K562 (cell line): ENCODE results near the gene MYO1D. TPM values are rescaled to one million over a fixed set of nuclear protein-coding genes. Genes with fewer than 3 reads are reported as not detected.

Experiments
- ATAC-seq: fragments of 200-7000 bp; cut with Tn5 transposase; 3 replicates; pipeline ENCODE4 v1.9.1; 2020; ENCODE audit warnings: moderate library complexity
- BruUV-seq: library from RNA; stranded (reverse); fragments of 400-500 nt; replicated peaks from 2 replicates; lab custom pipeline; 2021; lab: Mats Ljungman, UMichigan
- CTCF ChIA-PET: fragments of 300-600 bp; formaldehyde crosslinking; extraction: SDS; loops from one replicate; lab custom pipeline; 2021; ENCODE audit warnings: low intra/inter-chr PET ratio; lab: Yijun Ruan, JAX
- POLR2A ChIA-PET: fragments of 300-600, 350-650 bp; sonication (Branson Sonifier 250); formaldehyde crosslinking; extraction: SDS; loops from one replicate; lab custom pipeline; 2021; ENCODE audit warnings: antibody characterized with exemption, inconsistent platforms; lab: Yijun Ruan, JAX
- DNase-seq, 4 experiments: peaks; one replicate each; pipeline versions ENCODE4 v3.0.0 to v3.0.0-alpha.2; 2011 to 2018; ENCODE audit warnings: low spot score in 3 of 4, mixed read lengths in 3 of 4; ENCODE audit errors: extremely low read depth in 1 of 4
- FAIRE-seq: peaks from 2 replicates; lab custom pipeline; 2011; peaks lifted over from hg19 to GRCh38; lab: Jason Lieb, UNC
- H2AFZ ChIP-seq: 2 replicates; pipeline ENCODE4 v1.6.0; 2011; ENCODE audit warnings: low read depth, low read length, control low read depth, inconsistent platforms
- H3K27ac ChIP-seq: fragments of 200-600 bp; 3 replicates; pipeline ENCODE4 v1.8.0; 2011; ENCODE audit warnings: low read depth, mild to moderate bottlenecking, control low read depth, inconsistent platforms, low read length, moderate library complexity, mixed read lengths; ENCODE audit errors: extremely low read depth
- H3K27me3 ChIP-seq, 2 experiments: fragments of 300-600 bp in 1 of 2; 2 replicates in 1 of 2; 3 replicates in 1 of 2; pipeline versions ENCODE4 v1.6.0 to v1.8.0; 2011; ENCODE audit warnings: inconsistent platforms in 2 of 2, low read length in 2 of 2, mild to moderate bottlenecking in 1 of 2, mixed read lengths in 1 of 2, moderate library complexity in 1 of 2; ENCODE audit not compliant: control insufficient read depth in 2 of 2, insufficient read depth in 2 of 2
- H3K36me3 ChIP-seq: fragments of 300-600 bp; 3 replicates; pipeline ENCODE4 v1.8.0; 2011; ENCODE audit warnings: mild to moderate bottlenecking, low read length, inconsistent platforms; ENCODE audit not compliant: control insufficient read depth, insufficient read depth
- H3K4me1 ChIP-seq, 2 experiments: fragments of 200-600 bp in 1 of 2; replicated peaks in 1 of 2; 2 replicates in 1 of 2; 3 replicates in 1 of 2; pipeline versions ENCODE4 v1.5.1 to v1.8.0; 2011; ENCODE audit warnings: inconsistent platforms in 2 of 2, low read length in 2 of 2, mild to moderate bottlenecking in 1 of 2, mixed read lengths in 1 of 2, moderate library complexity in 1 of 2; ENCODE audit not compliant: control insufficient read depth in 2 of 2, insufficient read depth in 2 of 2
- H3K4me2 ChIP-seq: 2 replicates; pipeline ENCODE4 v1.6.1; 2011; ENCODE audit warnings: low read length, control low read depth, inconsistent platforms, mixed read lengths; ENCODE audit not compliant: insufficient read depth
- H3K4me3 ChIP-seq: fragments of 200-600 bp; sonication (generic), shearing (Covaris generic); 2 replicates; pipeline ENCODE4 v1.5.1; 2016; ENCODE audit warnings: control low read depth, inconsistent platforms
- H3K79me2 ChIP-seq: fragments of 200-600 bp; 3 replicates; pipeline ENCODE4 v1.8.0; 2011; ENCODE audit warnings: low read length, inconsistent platforms; ENCODE audit not compliant: control insufficient read depth, insufficient read depth
- H3K9ac ChIP-seq, 2 experiments: 2 replicates each; pipeline versions ENCODE4 v1.6.0 to v1.6.1; 2011; ENCODE audit warnings: low read depth in 2 of 2, low read length in 2 of 2, control low read depth in 1 of 2, inconsistent platforms in 1 of 2, mild to moderate bottlenecking in 1 of 2, mixed read lengths in 1 of 2; ENCODE audit not compliant: insufficient read depth in 1 of 2
- H3K9me1 ChIP-seq: one replicate; pipeline ENCODE4 v1.6.0; 2011; ENCODE audit warnings: inconsistent platforms, mild to moderate bottlenecking, low read length, moderate library complexity; ENCODE audit not compliant: control insufficient read depth, insufficient read depth
- H3K9me3 ChIP-seq: replicated peaks from 2 replicates; pipeline ENCODE4 v1.5.1; 2011; ENCODE audit warnings: low read depth, low read length, inconsistent platforms; ENCODE audit not compliant: control insufficient read depth, insufficient read depth
- H4K20me1 ChIP-seq: replicated peaks from 2 replicates; pipeline ENCODE4 v1.6.1; 2011; ENCODE audit warnings: low read length, inconsistent platforms, mixed read lengths; ENCODE audit not compliant: control insufficient read depth, insufficient read depth
- ARNT ChIP-seq, 2 experiments: fragments of 450-650 bp; IDR thresholded peaks; 2 replicates each; pipeline ENCODE4 v1.6.1; 2016; ENCODE audit warnings: mild to moderate bottlenecking in 1 of 2
- BCL6 ChIP-seq: fragments of 250-450 bp; sonication (Bioruptor Pico); IDR thresholded peaks from 2 replicates; pipeline ENCODE4 v1.4.0; 2020
- CC2D1A ChIP-seq: fragments of 450-650 bp; IDR thresholded peaks from 2 replicates; pipeline ENCODE4 v1.6.1; 2017; ENCODE audit warnings: mild to moderate bottlenecking
- FOXK1 ChIP-seq: sonication (generic); formaldehyde crosslinking; IDR thresholded peaks from 2 replicates; pipeline ENCODE4 v1.8.0; 2022; ENCODE audit warnings: missing genetic modification reagents, mild to moderate bottlenecking, borderline replicate concordance
- GTF3C2 ChIP-seq: IDR thresholded peaks from 3 replicates; pipeline ENCODE4 v1.6.1; 2011; ENCODE audit warnings: borderline replicate concordance, mild to moderate bottlenecking, moderate library complexity; ENCODE audit not compliant: insufficient read length; ENCODE audit errors: extremely low read depth
- HMGXB4 ChIP-seq: sonication (generic); formaldehyde crosslinking; IDR thresholded peaks from 2 replicates; pipeline ENCODE4 v1.8.1; 2023; ENCODE audit warnings: mild to moderate bottlenecking, missing genetic modification reagents
- NCOA4 ChIP-seq: fragments of 450-650 bp; IDR thresholded peaks from 2 replicates; pipeline ENCODE4 v1.6.1; 2018; ENCODE audit warnings: mild to moderate bottlenecking; ENCODE audit not compliant: partially characterized antibody
- NUFIP1 ChIP-seq: fragments of 450-650 bp; IDR thresholded peaks from 2 replicates; pipeline ENCODE4 v1.6.1; 2018; ENCODE audit not compliant: partially characterized antibody
- PHTF2 ChIP-seq: fragments of 250-450 bp; sonication (Bioruptor Pico); IDR thresholded peaks from 2 replicates; pipeline ENCODE4 v1.5.0; 2021; ENCODE audit warnings: mild to moderate bottlenecking
- SMAD2 ChIP-seq: fragments of 150-350 bp; IDR thresholded peaks from 2 replicates; pipeline ENCODE4 v1.6.1; 2014; ENCODE audit warnings: low read depth, mild to moderate bottlenecking, low read length
- SP1 ChIP-seq: sonication (generic); formaldehyde crosslinking; IDR thresholded peaks from 2 replicates; pipeline ENCODE4 v1.8.1; 2022; ENCODE audit warnings: mild to moderate bottlenecking, missing genetic modification reagents
- TAF1 ChIP-seq: IDR thresholded peaks from 2 replicates; pipeline ENCODE4 v1.6.1; 2011; ENCODE audit warnings: mild to moderate bottlenecking, low read length, moderate library complexity; ENCODE audit not compliant: insufficient read depth, control insufficient read depth, severe bottlenecking; ENCODE audit errors: extremely low read depth
- ZNF174 ChIP-seq: fragments of 250-450 bp; sonication (Bioruptor Pico); IDR thresholded peaks from 2 replicates; pipeline ENCODE4 v1.4.0; 2020; ENCODE audit warnings: mild to moderate bottlenecking
- ZNF655 ChIP-seq: fragments of 250-450 bp; sonication (Bioruptor Pico); IDR thresholded peaks from 2 replicates; pipeline ENCODE4 v1.5.0; 2021
- ZNF696 ChIP-seq: fragments of 250-450 bp; sonication (Bioruptor Pico); conservative IDR thresholded peaks from 2 replicates; pipeline ENCODE4 v1.4.0; 2020; ENCODE audit warnings: mild to moderate bottlenecking, moderate library complexity
- in situ Hi-C: fragments of 300-500 bp; cut with MboI; formaldehyde crosslinking; loops from 4 replicates; pipeline ENCODE4 v1.15.0; 2018; ENCODE audit warnings: inconsistent platforms, mixed read lengths
- intact Hi-C: fragments of 100-400 bp; cut with micrococcal nuclease; formaldehyde crosslinking; loops from 2 replicates; pipeline ENCODE4 v1.14.2; 2022
- polyA plus RNA-seq, 8 experiments: library from polyadenylated mRNA; depleted of rRNA in 4 of 8; stranded (reverse) in 5 of 8; unstranded in 3 of 8; fragments of >200 nt; fragmentation: Nextera tagmentation in 2 of 8; fragmentation: Illumina TruSeq in 1 of 8; extraction: Ambion mirVana in 2 of 8; extraction: Trizol in 1 of 8; gene quantifications; 2 replicates each; pipeline versions ENCODE4 v1.2.1 to v1.2.3, GENCODE V29; 2011 to 2014; ENCODE audit warnings: inconsistent platforms in 1 of 8, missing spikeins in 1 of 8
- total RNA-seq, 7 experiments: library from RNA; depleted of rRNA in 6 of 7; stranded (reverse); fragments of >200 nt in 6 of 7; fragmentation: Illumina TruSeq in 2 of 7; extraction: Trizol in 2 of 7; gene quantifications; 2 replicates each; pipeline versions ENCODE4 v1.2.1 to v1.2.3, GENCODE V29; 2011 to 2021; ENCODE audit warnings: low replicate concordance in 1 of 7

Gene MYO1D
- total and polyA plus RNA-seq, 9 of the 15 experiments (the other 6 are each of a cell fraction or from before 2014, with no cell fraction given) = 2.1 to 71.2 (median 45.4) TPM

GRCh38 chr17:32713081-32713480, 163.8 kb downstream of the MYO1D start:
- ChIA-PET CTCF (no interaction called here), POLR2A (interaction anchor here (1.3 kb wide), 1 partner anchor 10 kb away, joined by 3 read pairs; no protein-coding TSS in a partner anchor)
- FAIRE-seq (no peak), ATAC-seq (no peak), DNase-seq (no peak)
- Histone ChIP-seq H3K4me2 (no peak overlapping the region), H3K4me3 (no peak overlapping the region), H2AFZ (no peak overlapping the region), H3K27me3 (no peaks in the 10 kb centered on the region), H4K20me1 (no peaks in the 10 kb centered on the region), H3K36me3 (peaks cover 11% of the 10 kb centered on the region), H3K9me3 (no peaks in the 10 kb centered on the region), H3K79me2 (no peaks in the 10 kb centered on the region), H3K27ac (no peak overlapping the region), H3K9ac (no peak overlapping the region), H3K9me1 (no peaks in the 10 kb centered on the region), H3K4me1 (no peaks in the 10 kb centered on the region)
- no peak for TF ChIP-seq BCL6 (CRISPR knock-in tag)
- TF ChIP-seq ZNF655 = no peak
- TF ChIP-seq SP1 (CRISPR knock-in tag) = no peak
- TF ChIP-seq FOXK1 (CRISPR knock-in tag) = no peak
- no peak for TF ChIP-seq ZNF174 (CRISPR knock-in tag)
- no peak for TF ChIP-seq TAF1
- TF ChIP-seq ZNF696 (CRISPR knock-in tag) = no peak
- TF ChIP-seq NCOA4 = no peak
- no peak for TF ChIP-seq HMGXB4 (CRISPR knock-in tag)
- TF ChIP-seq CC2D1A = no peak
- no peak for TF ChIP-seq NUFIP1
- TF ChIP-seq ARNT (IDR thresholded peaks at IDR 0.05) = no peak
- TF ChIP-seq SMAD2 = no peak
- TF ChIP-seq PHTF2 (CRISPR knock-in tag) = no peak
- TF ChIP-seq GTF3C2 = no peak
- no TSS peak for BruUV-seq
- intact Hi-C loops = no loop called here
- in situ Hi-C loops = no loop called here
